ENCODE results near the gene ITPKC.
"Not testable (repeated sequence)": the region's sequence is repeated elsewhere in the genome, so short reads cannot be mapped to it uniquely, and the experiment has no call there.

ITPKC gene

DNA sequence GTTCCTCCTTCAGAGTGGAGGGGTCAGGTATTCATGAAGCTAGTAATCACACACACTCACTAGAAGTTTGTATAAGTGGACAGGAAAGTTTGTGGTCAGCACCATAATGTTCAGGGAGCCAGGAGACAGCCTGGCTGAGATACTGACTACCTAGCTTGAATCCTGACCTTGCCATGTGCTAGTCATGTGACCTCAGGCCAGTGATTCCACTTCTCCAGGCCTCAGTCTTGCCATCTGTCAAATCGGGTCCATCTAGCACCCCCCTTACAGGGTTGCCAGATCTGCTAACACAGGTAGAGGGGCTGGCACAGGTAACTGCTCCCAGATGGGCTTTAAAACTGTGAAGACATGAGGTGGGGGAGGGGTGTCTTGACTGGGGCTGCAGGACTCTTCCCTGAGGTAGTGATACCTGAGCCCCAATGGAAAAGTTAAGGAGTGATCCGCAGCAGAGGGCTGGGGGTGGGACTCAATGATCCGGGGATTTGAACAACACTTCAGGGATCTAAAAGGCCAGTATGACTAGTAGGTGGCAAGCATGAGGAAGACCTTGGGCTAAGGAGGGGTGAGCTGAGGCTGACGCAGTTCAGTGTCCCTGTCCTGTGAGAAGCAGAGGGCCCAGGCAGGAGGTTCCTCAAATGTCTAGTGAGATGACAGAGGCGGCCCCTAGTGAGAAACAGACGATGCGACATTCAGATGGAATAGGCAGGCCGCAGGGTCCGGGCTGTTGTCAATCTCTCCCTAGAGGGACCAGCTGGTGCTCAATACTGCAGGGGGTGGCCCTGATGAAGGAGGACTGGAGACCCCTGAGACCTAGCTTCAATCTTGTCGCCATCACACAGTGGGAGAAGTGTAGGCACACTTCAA lies 24.8 kb downstream of the ITPKC start:
- no peak for DNase-seq (ENCODE audit: low spot score)

DNA sequence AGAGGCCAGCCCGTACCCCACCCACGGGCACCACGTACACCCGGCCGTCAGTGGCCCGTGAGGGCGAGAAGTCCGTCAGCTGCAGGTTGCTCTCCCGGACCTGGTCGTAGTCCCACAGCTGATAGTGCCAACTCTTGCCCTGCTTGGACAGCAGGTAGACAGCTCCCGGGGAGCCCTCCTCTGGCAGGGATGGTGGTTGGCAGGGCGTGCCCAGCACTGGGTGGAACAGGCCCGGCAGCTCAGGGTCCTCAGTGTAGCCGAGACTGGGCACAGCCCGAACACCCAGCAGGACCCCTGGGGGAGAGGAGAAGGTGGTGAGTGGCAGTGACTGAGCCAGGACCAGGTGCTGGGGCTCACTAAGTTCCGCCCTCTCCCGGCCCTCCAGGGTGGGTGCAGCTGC lies 25.6 kb downstream of the ITPKC start:
- no peak for DNase-seq (ENCODE audit: low spot score)

DNA sequence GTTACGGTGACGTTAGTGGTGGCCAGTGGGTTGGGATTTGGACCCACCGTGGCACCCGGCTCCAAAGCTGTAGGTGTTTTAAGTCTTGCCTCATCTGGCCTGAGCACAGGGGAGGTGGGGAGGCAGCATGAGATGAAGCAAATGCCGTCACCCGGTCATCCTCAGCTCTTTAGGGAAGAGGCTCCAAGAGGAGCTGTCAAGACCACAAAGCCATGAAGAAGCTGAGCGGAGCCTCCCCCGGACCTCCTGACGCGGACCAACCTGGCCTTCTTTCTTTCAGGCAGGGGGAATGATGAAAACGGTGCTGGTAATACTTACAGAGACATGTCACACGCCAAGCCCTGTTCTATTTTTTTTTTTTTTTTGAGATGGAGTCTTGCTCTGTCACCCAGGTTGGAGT lies 26.0 kb downstream of the ITPKC start:
- no peak for DNase-seq (ENCODE audit: low spot score)

DNA sequence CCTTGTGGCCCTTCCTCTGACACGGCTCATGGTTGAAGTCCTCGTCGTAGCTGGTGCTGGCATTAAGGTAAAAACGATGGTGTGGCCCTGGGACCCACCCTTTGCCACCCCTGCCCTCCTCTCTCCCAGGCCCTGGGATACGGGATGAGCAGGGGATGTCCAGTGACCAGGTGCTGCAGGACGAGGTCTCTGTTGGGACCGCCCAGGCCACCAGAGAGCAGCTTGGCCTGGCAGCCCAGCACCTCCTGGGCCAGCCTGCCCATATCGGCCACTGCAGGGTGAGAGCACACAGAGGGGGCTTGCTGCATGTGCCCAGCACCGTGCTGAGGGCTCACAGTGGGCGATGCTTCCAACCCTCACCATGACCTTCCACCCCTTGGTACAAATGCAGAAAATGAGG lies 27.0 kb downstream of the ITPKC start:
- no peak for DNase-seq (ENCODE audit: low spot score)

DNA sequence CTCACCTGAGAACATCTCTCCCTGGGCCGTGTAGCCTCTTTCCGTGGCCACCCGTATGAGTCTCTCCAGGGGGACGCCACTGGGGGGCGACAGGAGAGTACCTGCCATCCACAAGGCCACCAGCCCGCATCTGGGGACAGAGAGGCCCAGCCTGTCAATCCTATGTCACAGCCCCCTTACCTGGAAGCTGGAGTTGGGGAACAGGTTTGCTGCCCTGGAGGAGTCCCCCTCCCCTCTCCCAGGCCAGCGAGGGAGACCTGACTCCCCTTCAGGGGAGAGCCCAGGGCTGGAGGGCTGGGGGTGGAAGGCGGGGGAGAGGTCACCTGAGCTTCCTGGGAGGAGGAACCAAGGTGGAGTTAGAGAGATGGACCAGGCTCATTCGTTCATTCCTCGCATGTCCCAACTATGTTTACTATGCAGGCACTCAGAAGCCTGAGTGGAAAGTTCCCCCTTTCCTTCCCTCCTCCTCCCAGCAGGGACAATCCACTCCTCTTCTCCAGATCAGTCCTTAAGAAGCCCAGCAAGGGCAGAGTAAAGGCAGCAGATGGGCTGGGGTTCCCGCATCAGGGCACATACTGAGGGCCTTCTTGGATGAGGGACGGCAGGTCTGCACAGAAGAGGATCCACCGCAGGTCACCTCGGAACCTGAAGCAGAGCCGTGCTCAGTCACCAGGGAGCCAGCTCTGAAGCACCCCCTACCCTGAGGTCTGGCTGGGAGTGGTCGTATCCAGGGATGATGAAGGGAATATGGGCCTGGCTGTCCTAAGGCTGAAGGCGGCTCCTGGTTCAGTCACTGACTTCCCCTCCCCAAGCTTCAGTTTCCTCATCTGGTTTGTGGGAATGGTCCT lies 27.9 kb downstream of the ITPKC start:
- DNase-seq (ENCODE audit: low spot score) = no peak

DNA sequence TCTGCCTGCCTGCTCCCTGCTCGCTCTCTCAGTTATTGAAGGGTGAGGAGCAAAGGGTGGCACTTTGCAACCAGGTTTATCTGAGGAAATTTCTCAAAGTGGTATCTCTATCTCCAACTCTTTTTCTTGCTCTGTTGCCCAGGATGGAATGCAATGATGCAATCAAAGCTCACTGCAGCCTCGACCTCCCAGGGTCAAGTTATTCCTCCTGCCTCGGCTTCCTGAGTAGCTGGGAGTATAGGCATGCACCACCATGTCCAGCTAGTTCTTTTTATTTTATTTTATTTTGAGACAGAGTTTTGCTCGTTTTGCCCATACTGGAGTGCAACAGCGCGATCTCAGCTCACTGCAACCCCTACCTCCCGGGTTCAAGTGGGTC lies 28.5 kb downstream of the ITPKC start:
- no peak for DNase-seq (ENCODE audit: low spot score)

DNA sequence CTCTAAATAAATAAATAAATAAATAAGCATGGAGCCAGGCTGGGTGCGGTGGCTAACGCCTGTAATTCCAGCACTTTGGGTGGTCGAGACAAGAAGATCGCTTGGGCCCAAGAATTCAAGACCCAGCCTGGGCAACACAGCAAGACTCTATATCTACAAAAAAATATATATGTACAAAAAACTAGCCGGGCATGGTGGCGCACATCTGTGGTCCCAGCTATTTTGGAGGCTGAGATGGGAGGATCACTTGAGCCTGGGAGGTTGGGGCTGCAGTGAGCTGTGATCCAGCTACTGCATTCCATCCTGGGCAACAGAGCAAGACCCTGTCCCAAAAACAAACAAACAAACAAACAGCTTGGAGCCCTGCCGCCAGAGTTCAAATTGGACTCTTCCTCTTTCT lies 30.6 kb downstream of the ITPKC start:
- DNase-seq (ENCODE audit: low spot score) = no peak

DNA sequence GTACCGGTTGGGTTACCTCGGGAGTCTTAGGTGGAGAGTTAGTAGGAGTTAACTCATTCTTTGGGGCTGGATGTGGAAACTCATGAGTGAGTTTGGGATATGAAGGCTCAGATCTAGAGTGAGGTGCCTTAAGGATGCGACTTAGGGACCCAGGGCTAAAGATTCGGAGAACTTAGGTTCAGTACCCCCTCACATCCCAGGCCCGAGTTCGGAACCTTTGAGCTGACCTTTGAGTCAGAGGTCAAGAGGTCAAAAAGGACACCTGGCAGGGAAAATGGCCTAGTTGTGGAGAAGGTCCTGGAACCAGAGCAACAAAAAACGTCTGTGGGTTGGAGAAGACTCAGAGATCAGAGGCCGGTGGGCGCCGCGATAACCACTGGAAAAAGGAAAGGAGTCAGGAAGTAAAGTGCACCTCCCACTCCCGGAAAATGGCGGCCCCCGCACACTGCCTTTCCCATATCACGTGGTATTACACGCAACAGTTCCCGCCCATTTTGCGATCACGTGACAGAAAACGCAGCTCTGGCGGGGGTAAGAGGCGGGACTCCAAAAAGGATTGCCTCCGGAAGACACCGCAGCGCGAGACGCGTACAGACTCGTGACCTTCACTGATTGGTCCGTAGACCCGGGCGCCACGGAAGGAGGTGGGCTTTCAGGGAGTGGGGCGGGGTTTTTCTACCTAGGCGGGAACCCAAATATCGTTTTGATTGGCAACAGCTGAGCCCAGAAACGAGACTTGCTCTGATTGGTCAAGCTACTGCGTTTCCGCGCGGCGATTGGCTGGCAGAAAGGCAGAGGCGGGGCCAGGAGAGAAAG lies 33.4 kb downstream of the ITPKC start, which contains the start of gene ACTMAP:
TSS of gene ACTMAP (minus strand) at position 420 of the 816 bp plus-strand sequence. CDS start 674 bp downstream, outside the sequence.
- peak; percentile 99 for DNase-seq (ENCODE audit: low spot score)

DNA sequence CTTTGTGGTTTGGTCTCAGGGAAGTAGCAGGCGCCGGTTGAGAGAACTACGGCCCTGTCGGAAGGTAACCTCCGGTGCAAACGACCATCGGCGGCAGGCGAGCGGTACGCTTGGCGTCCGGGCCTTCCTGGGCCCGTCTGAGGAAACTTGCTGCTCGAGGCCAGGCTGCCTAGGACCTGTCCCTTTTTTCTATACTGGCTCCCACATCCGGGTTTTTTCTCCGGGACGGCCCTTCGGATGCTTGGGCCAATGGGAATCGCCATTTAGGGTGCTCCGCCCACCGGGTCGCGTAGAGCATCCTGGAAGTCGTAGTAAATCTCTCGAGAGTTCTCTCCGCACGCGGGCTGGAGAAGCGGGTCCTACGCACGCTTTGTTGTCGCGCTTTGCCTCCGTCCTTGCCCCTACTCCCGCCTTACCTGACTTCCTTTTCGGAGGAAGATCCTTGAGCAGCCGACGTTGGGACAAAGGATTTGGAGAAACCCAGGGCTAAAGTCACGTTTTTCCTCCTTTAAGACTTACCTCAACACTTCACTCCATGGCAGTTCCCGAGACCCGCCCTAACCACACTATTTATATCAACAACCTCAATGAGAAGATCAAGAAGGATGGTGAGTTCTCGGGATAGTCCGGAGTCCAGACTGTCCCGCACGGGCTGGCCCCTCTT lies 34.1 kb downstream of the ITPKC start, which contains the start of gene SNRPA:
TSS of gene SNRPA (plus strand) at position 330 of the 664 bp plus-strand sequence. CDS start at position 536, 206 bp downstream.
- DNase-seq (ENCODE audit: low spot score) = peak; percentile 98

DNA sequence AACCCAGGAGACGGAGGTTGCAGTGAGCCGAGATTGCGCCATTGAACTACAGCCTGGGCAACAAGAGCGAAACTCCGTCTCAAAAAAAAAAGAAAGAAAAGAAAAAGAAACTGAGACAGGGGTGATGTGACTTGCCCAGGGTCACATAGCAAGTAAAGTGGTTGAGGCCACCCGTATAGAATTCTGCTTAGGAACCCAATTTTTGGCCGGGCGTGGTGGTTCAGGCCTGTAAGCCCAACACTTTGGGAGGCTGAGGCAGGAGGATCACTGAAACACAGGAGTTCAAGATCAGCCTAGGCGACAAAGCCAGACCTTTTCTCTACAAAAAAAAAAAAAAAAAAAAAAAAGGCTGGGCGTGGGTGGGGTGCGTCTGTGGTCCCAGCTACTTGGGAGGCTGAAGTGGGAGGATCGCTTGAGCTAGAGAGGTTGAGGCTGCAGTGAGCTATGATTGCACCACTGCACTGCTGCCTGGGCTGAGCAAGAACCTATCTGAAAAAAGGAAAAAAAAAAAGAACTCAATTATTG lies 35.4 kb downstream of the ITPKC start:
- DNase-seq (ENCODE audit: low spot score) = no peak

DNA sequence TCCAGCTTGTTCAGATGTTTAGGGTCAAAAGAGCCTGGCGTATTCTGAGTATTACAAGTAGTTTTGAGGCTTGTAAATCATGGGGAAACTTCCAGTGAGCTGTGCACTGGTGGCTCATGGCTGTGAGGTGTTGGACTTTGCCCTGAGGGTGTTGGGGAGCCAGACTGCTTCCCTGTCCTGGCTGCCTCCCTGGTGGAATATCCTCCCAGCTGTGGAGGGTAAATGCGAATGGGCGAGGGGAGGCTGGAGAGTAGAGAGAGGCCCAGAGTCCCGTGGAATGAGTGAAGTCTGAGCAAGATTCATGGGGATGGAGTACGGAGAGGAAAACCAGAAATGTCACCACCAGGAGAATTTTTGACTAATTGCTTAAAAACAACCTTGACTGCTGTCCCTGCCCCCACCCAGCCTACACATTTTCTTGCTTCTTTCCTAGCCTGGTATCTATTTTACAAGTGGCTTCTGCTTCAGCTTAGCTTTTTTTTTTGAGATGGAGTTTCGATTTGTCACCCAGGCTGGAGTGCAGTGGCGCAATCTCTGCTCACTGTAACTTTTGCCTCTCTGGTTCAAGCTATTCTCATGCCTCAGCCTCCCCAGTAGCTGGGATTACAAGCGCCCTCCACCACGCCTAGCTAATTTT lies 37.8 kb downstream of the ITPKC start:
- no peak for DNase-seq (ENCODE audit: low spot score)

DNA sequence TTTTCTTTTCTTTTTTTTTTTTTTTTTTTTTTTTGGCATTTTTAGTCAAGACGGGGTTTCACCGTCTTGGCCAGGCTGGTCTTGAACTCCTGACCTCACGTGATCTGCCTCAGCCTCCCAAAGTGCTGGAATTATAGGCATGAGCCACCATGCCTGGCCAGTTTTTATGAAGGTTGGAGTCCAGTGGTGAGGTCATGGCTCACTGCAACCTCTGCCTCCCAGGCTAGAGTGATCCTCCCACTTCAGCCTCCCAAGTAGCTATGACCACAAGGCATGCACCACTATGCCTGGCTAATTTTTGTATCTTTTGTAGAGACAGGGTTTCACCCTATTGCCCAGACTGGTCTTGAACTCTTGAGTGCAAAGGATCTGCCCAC lies 38.3 kb downstream of the ITPKC start:
- DNase-seq (ENCODE audit: low spot score) = no peak

DNA sequence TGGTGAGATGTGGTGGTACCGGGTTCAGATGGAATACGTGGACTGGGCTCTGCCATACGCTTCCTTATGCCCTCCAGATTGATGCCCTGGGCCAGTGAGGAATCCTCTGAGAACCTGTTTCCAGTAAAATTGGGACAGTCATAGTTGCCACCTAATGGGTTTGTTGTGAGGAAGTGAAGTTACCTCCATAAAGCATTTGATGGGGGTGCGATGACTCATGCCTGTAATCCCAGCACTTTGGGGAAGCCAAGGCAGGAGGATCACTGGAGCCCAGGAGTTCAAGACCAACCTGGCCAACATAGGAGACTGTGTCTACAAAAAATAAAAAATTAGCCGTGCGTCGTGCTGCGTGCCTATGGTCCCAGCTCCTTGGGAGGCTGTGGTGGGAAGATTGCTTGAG lies 38.9 kb downstream of the ITPKC start:
- no peak for DNase-seq (ENCODE audit: low spot score)

DNA sequence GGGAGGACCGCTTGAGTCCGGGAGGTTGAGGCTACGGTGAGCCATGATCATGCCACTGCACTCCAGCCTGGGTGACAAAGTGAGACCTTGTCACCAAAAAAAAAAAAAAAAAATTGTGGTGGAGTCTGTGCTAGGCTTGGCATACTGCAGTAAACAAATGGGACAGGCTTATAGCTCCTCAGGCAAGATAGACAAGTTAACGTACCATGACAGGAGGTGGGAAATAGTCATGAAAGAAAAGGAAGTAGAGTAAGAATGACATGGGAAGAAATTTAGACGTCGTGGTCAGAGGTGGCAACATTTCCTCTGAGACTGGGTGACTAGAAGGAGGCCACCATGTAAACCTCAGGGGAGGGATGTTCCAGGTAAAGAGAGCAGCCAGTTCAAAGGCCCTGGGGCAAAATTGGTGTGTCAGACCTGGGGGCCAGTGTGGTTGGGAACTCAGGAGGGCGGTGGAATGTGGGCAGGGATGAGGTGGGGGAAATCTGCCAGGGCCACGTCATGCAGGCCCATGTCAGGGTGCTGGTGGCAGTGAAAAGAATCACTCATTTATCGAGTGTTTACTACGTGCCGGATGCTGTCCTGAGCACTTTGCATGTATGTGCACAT lies 39.7 kb downstream of the ITPKC start:
- DNase-seq (ENCODE audit: low spot score) = no peak

DNA sequence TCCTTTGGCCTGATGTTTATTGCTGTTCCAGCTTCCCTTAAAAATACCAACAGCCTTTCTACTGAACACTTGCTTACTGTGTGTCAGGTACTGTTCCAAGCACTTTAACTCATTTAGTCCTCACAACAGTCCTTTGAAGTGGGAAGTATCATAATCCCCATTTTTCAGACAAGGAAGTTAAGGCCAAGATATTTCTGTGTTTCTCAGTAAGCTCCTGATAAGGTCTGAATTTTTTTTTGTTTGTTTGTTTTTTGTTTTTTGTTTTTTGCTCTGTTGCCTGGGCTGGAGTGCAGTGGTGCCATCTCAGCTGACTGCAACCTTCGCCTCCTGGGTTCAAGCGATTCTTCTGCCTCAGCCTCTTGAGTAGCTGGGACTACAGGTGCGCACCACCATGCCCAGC lies 41.6 kb downstream of the ITPKC start:
- DNase-seq (ENCODE audit: low spot score) = no peak

DNA sequence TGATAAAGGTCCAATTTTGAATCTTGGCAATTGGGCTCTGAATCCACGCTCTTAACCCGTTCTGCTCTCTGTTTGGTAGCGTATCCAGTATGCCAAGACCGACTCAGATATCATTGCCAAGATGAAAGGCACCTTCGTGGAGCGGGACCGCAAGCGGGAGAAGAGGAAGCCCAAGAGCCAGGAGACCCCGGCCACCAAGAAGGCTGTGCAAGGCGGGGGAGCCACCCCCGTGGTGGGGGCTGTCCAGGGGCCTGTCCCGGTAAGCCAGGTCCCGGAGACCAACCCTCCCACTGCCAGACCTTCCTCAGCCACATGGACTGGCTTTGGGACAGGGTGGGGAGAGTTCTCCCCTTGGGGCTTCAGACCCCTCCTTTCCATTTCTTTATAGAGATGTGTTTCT lies 42.4 kb downstream of the ITPKC start:
- DNase-seq (ENCODE audit: low spot score) = no peak

DNA sequence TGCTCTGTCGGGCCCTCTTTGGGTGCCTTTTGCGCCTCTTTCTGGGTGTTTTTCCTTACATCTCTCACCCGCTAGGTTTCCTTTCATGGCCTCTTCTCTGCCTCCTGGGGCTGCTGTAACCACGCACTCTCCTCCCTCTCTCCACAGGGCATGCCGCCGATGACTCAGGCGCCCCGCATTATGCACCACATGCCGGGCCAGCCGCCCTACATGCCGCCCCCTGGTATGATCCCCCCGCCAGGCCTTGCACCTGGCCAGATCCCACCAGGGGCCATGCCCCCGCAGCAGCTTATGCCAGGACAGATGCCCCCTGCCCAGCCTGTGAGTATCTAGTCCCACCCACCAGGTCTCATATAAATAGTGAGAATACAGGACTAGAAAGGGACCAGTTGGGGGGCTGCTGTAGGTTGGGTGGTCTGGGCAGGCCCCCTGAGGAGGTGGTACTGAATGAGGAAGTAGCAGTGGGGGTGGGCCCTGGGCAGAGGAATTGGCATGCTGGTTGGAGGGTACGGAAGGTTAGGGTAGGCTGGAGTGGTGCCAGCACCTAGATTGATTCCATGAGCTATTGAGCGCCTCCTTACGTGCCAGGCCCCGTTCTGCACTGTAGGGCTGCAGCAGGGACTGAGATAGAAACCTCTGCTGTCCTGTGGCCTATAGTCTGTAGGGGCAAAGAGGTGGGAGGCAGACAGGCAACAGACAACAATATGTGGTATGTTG lies 46.0 kb downstream of the ITPKC start:
- no peak for DNase-seq (ENCODE audit: low spot score)

DNA sequence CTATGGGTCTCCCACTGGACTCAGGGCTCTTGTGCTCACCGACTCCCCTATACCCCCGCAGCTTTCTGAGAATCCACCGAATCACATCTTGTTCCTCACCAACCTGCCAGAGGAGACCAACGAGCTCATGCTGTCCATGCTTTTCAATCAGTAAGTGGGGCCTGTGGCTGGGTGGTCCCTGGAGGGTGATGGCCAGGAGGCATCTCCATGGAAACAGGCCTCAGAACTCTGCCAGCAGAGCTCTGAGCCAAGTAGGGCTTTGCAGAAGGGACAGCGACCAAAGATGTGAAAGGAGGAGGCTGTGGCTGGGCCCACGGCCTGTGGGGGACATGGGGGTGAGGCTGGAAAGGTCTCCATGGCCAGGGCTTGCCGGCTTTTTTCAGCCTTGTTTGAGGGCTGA lies 46.6 kb downstream of the ITPKC start:
- DNase-seq (ENCODE audit: low spot score) = no peak

DNA sequence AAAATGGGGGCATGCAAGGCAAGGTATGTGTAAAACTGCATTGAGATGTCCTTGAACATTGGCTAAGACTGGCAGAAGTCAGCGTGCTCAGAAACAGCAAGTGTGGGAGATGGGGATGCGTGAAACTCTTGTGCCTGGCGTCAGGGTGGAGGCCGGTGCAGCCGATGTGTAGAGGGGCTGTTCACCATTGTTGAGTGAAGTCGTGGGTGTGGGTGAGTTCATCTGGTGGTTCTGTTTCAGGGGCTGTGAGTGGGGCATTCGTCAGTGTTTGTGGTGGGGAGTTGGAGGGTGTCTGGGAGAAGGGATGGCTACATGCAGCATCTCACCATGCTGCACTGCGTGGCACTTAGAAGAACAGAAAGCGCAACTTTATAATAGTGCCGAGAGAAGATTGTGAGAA lies 47.1 kb downstream of the ITPKC start:
- DNase-seq (ENCODE audit: low spot score) = no peak

DNA sequence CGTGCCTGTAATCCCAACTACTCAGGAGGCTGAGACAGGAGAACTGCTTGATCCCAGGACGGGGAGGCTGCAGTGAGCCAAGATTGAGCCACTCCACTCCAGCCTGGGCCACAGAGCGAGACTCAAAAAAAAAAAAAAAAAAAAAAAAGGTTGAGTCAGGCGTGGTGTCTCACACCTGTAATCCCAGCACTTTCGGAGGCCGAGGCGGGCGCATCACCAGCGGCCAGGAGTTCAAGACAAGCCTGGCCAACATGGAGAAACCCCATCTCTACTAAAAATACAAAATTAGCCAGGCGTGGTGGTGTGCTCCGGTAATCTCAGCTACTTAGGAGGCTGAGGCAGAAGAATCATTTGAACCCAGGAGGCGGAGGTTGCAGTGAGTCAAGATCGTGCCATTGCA lies 49.5 kb downstream of the ITPKC start:
- DNase-seq (ENCODE audit: low spot score) = not testable (repeated sequence)

Measured in ecto neural progenitor cell (in vitro differentiated cells).